HepG2 (cell line): Measurements from ENCODE around the gene TMEM121. TPM values are rescaled to one million over a fixed set of nuclear protein-coding genes. Genes with fewer than 3 reads are reported as not detected.

Experiments used
- AGO2 ChIP-seq: fragments of 200-400 bp; formaldehyde crosslinking; optimal IDR thresholded peaks from 2 replicates; pipeline ENCODE3; 2017; ENCODE audit warnings: mild to moderate bottlenecking, low read depth, low read length, moderate library complexity
- GATAD1 ChIP-seq: IDR thresholded peaks from 2 replicates; pipeline ENCODE4 v1.6.1; 2016; ENCODE audit warnings: missing genetic modification reagents, missing compliant biosample characterization
- PAXIP1 ChIP-seq: sonication (generic); formaldehyde crosslinking; conservative IDR thresholded peaks from 2 replicates; pipeline ENCODE4 v1.4.0; 2020; ENCODE audit warnings: mild to moderate bottlenecking, missing genetic modification reagents, moderate library complexity
- PCBP1 ChIP-seq: fragments of 200-400 bp; formaldehyde crosslinking; IDR thresholded peaks from 2 replicates; pipeline ENCODE4 v1.6.1; 2017; ENCODE audit warnings: mild to moderate bottlenecking, low read depth, low read length, borderline replicate concordance
- RBFOX2 ChIP-seq: fragments of 200-400 bp; formaldehyde crosslinking; IDR thresholded peaks from 2 replicates; pipeline ENCODE4 v1.6.1; 2017; ENCODE audit warnings: low read depth, mild to moderate bottlenecking, low read length
- ZFY ChIP-seq: sonication (generic); formaldehyde crosslinking; IDR thresholded peaks from 2 replicates; pipeline ENCODE4 v1.4.0; 2020; ENCODE audit warnings: missing genetic modification reagents
- ZNF232 ChIP-seq: sonication (generic); formaldehyde crosslinking; IDR thresholded peaks from 2 replicates; pipeline ENCODE4 v1.4.0; 2020; ENCODE audit warnings: missing genetic modification reagents, borderline replicate concordance
- ZNF747 ChIP-seq: sonication (generic); formaldehyde crosslinking; IDR thresholded peaks from 2 replicates; pipeline ENCODE4 v1.8.1; 2023; ENCODE audit warnings: missing genetic modification reagents, mild to moderate bottlenecking, borderline replicate concordance
- polyA plus RNA-seq, 8 experiments: library from polyadenylated mRNA; depleted of rRNA in 3 of 8; stranded (reverse) in 7 of 8; unstranded in 1 of 8; fragments of >200 nt; fragmentation: Illumina TruSeq in 4 of 8; extraction: Trizol in 4 of 8; gene quantifications; 2 replicates each; pipeline versions ENCODE4 v1.2.1 to v1.2.3, GENCODE V29; 2011 to 2016; ENCODE audit warnings: low read depth in 4 of 8, missing spikeins in 1 of 8, mixed read lengths in 1 of 8; ENCODE audit not compliant: insufficient read depth in 1 of 8
- total RNA-seq, 5 experiments: library from RNA; depleted of rRNA; stranded (reverse); fragments of >200 nt; fragmentation: Illumina TruSeq; extraction: Trizol; gene quantifications; 2 replicates each; pipeline ENCODE4 v1.2.3, GENCODE V29; 2016; ENCODE audit warnings: low read depth in 1 of 5
- TF ChIP-seq, protein P1 (sequence below): sonication (generic); formaldehyde crosslinking; IDR thresholded peaks from 2 replicates; pipeline ENCODE4 v1.8.0; 2022; ENCODE audit warnings: mild to moderate bottlenecking, missing genetic modification reagents, moderate library complexity
- TF ChIP-seq, protein P2 (sequence below): sonication (generic); formaldehyde crosslinking; IDR thresholded peaks from 2 replicates; pipeline ENCODE4 v1.4.0; 2020; ENCODE audit warnings: mild to moderate bottlenecking, missing genetic modification reagents
- TF ChIP-seq, protein P3 (sequence below): sonication (generic); formaldehyde crosslinking; conservative IDR thresholded peaks from 2 replicates; pipeline ENCODE4 v1.5.0; 2020; ENCODE audit warnings: missing genetic modification reagents

TMEM121 gene
- total and polyA plus RNA-seq, 2 of the 13 experiments (the other 11 are each of a cell fraction or from before 2014, with no cell fraction given): 6.6 to 19.0 TPM

GRCh38 chr14:105492031-105492970 lies 34.1 kb upstream of the TMEM121 start (continued):
- TF ChIP-seq PCBP1: 0 out of 2 replicates have a peak, but pooled peaks have one; percentile 52
- TF ChIP-seq, protein P1, sequence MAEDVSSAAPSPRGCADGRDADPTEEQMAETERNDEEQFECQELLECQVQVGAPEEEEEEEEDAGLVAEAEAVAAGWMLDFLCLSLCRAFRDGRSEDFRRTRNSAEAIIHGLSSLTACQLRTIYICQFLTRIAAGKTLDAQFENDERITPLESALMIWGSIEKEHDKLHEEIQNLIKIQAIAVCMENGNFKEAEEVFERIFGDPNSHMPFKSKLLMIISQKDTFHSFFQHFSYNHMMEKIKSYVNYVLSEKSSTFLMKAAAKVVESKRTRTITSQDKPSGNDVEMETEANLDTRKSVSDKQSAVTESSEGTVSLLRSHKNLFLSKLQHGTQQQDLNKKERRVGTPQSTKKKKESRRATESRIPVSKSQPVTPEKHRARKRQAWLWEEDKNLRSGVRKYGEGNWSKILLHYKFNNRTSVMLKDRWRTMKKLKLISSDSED: 0 out of 2 replicates have a peak, but pooled peaks have one; percentile 42
- TF ChIP-seq ZFY (CRISPR knock-in tag): no peak
- TF ChIP-seq, protein P2, sequence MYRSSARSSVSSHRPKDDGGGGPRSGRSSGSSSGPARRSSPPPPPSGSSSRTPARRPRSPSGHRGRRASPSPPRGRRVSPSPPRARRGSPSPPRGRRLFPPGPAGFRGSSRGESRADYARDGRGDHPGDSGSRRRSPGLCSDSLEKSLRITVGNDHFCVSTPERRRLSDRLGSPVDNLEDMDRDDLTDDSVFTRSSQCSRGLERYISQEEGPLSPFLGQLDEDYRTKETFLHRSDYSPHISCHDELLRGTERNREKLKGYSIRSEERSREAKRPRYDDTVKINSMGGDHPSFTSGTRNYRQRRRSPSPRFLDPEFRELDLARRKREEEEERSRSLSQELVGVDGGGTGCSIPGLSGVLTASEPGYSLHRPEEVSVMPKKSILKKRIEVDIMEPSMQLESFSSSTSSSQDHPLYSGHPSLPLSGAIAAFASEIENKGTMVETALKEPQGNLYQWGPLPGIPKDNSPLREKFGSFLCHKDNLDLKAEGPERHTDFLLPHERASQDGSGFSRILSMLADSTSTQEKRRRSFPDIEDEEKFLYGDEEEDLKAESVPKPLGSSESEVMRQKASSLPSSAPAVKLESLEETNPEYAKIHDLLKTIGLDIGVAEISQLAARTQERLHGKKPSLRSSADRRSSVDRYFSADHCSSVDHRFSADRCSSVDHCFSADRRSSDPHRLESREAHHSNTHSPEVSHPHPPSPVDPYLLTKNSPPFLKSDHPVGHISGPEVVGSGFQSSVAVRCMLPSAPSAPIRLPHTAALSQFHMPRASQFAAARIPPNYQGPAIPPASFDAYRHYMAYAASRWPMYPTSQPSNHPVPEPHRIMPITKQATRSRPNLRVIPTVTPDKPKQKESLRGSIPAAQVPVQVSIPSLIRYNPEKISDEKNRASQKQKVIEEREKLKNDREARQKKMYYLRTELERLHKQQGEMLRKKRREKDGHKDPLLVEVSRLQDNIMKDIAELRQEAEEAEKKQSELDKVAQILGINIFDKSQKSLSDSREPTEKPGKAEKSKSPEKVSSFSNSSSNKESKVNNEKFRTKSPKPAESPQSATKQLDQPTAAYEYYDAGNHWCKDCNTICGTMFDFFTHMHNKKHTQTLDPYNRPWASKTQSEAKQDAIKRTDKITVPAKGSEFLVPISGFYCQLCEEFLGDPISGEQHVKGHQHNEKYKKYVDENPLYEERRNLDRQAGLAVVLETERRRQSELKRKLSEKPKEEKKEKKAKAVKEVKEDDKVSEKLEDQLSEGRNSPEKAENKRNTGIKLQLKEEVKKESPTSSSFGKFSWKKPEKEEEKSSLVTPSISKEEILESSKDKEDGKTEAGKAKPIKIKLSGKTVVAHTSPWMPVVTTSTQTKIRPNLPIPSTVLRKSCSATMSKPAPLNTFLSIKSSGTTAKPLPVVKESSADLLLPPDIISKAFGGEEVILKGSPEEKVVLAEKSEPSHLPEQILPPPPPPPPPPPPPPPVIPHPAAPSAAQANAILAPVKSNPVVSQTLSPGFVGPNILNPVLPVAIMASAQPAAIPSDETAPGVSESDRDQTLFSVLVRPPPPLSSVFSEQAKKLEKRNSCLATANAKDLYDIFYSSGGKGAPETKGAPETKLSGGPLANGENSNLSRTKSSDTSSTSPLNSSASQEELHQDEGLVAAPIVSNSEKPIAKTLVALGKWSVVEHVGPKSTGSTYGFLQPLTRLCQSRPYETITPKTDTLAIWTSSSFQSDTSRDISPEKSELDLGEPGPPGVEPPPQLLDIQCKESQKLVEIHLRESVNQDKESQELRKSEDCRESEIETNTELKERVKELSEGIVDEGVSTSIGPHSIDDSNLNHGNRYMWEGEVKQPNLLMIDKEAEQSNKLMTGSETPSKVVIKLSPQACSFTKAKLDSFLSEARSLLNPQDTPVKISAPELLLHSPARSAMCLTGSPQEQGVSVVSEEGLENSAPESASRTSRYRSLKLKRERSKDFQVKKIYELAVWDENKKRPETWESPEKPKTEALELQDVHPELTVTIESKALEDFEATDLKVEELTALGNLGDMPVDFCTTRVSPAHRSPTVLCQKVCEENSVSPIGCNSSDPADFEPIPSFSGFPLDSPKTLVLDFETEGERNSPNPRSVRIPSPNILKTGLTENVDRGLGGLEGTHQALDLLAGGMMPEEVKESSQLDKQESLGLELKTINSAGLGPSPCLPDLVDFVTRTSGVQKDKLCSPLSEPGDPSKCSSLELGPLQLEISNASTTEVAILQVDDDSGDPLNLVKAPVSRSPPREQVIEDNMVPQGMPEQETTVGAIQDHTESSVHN: no peak
- no peak for TF ChIP-seq ZNF232 (CRISPR knock-in tag)
- TF ChIP-seq ZNF747 (CRISPR knock-in tag): no peak
- TF ChIP-seq, protein P3, sequence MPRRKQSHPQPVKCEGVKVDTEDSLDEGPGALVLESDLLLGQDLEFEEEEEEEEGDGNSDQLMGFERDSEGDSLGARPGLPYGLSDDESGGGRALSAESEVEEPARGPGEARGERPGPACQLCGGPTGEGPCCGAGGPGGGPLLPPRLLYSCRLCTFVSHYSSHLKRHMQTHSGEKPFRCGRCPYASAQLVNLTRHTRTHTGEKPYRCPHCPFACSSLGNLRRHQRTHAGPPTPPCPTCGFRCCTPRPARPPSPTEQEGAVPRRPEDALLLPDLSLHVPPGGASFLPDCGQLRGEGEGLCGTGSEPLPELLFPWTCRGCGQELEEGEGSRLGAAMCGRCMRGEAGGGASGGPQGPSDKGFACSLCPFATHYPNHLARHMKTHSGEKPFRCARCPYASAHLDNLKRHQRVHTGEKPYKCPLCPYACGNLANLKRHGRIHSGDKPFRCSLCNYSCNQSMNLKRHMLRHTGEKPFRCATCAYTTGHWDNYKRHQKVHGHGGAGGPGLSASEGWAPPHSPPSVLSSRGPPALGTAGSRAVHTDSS (CRISPR knock-in tag): no peak
- peak; percentile 81 for TF ChIP-seq RBFOX2
- TF ChIP-seq AGO2: peak; percentile 94
- no peak for TF ChIP-seq PAXIP1 (CRISPR knock-in tag)
- TF ChIP-seq GATAD1: no peak
